Type B pancreatic cell (in vitro differentiated cells): ENCODE measurements around the gene C1orf87. TPM values are rescaled to one million over a fixed set of nuclear protein-coding genes. Genes with fewer than 3 reads are reported as not detected.

Experiments
- DNase-seq: peaks from one replicate; pipeline ENCODE4 v3.0.0; 2021; ENCODE audit warnings: mixed read lengths; ENCODE audit not compliant: unreplicated experiment; ENCODE audit errors: extremely low spot score
- H3K27ac Mint-ChIP-seq: 2 replicates; pipeline ENCODE4 v1.8.0; 2021; ENCODE audit warnings: mild to moderate bottlenecking, mixed read lengths
- H3K27me3 Mint-ChIP-seq: 2 replicates; pipeline ENCODE4 v1.8.0; 2021; ENCODE audit warnings: mixed read lengths
- H3K36me3 Mint-ChIP-seq: 2 replicates; pipeline ENCODE4 v1.8.0; 2021; ENCODE audit warnings: mixed read lengths
- H3K4me1 Mint-ChIP-seq: one replicate; pipeline ENCODE4 v1.8.0; 2021; ENCODE audit warnings: mixed read lengths; ENCODE audit not compliant: unreplicated experiment
- H3K4me3 Mint-ChIP-seq: 2 replicates; pipeline ENCODE4 v1.8.0; 2021; ENCODE audit warnings: mild to moderate bottlenecking, mixed read lengths
- H3K9me3 Mint-ChIP-seq: 2 replicates; pipeline ENCODE4 v1.8.0; 2021; ENCODE audit warnings: mixed read lengths
- CTCF ChIP-seq: fragments of 200-600 bp; sonication (generic); conservative IDR thresholded peaks from 2 replicates; pipeline ENCODE4 v1.5.0; 2021; ENCODE audit warnings: antibody characterized with exemption, mild to moderate bottlenecking
- total RNA-seq: library from RNA; stranded (reverse); gene quantifications from 2 replicates; pipeline ENCODE4 v1.2.1, GENCODE V29; 2021; ENCODE audit warnings: low replicate concordance

C1orf87 gene
- total RNA-seq, 1 donor from 2014 or later = not detected

GRCh38 chr1:59997479-59998115, 76.0 kb downstream of the C1orf87 start:
- H3K36me3 Mint-ChIP-seq = no peaks in the 10 kb centered on the region
- no peaks in the 10 kb centered on the region for H3K9me3 Mint-ChIP-seq
- H3K27me3 Mint-ChIP-seq = peaks cover 20% of the 10 kb centered on the region
- DNase-seq = no peak
- no peak overlapping the region for H3K27ac Mint-ChIP-seq
- H3K4me3 Mint-ChIP-seq = no peak overlapping the region
- TF ChIP-seq CTCF = no peak
- H3K4me1 Mint-ChIP-seq = peaks cover 18% of the 10 kb centered on the region

GRCh38 chr1:59994302-59995198, 79.0 kb downstream of the C1orf87 start:
- Mint-ChIP-seq H3K27me3 (peaks cover 20% of the 10 kb centered on the region), H3K36me3 (no peaks in the 10 kb centered on the region), H3K4me3 (peak overlapping the region; percentile 15), H3K27ac (peak overlapping the region; percentile 1), H3K9me3 (no peaks in the 10 kb centered on the region), H3K4me1 (peaks cover 22% of the 10 kb centered on the region)
- no peak for DNase-seq
- TF ChIP-seq CTCF = no peak

- no peak for TF ChIP-seq CTCF
- DNase-seq = no peak
- H3K27me3 Mint-ChIP-seq = peaks cover 12% of the 10 kb centered on the region
- H3K9me3 Mint-ChIP-seq = no peaks in the 10 kb centered on the region
- peaks cover 22% of the 10 kb centered on the region for H3K4me1 Mint-ChIP-seq
- H3K27ac Mint-ChIP-seq = no peak overlapping the region
- no peaks in the 10 kb centered on the region for H3K36me3 Mint-ChIP-seq
- no peak overlapping the region for H3K4me3 Mint-ChIP-seq
These were observed 81.3 kb downstream of the C1orf87 start for GRCh38 chr1:59992040-59992820.

GRCh38 chr1:59990470-59990869, 83.1 kb downstream of the C1orf87 start:
- Mint-ChIP-seq H3K27me3 (peaks cover 14% of the 10 kb centered on the region), H3K4me1 (peaks cover 22% of the 10 kb centered on the region), H3K36me3 (no peaks in the 10 kb centered on the region), H3K9me3 (no peaks in the 10 kb centered on the region), H3K4me3 (no peak overlapping the region), H3K27ac (no peak overlapping the region)
- DNase-seq = no peak
- no peak for TF ChIP-seq CTCF

- no peak overlapping the region for H3K27ac Mint-ChIP-seq
- H3K4me1 Mint-ChIP-seq = peaks cover 9% of the 10 kb centered on the region
- H3K36me3 Mint-ChIP-seq = no peaks in the 10 kb centered on the region
- peaks cover 18% of the 10 kb centered on the region for H3K27me3 Mint-ChIP-seq
- H3K9me3 Mint-ChIP-seq = no peaks in the 10 kb centered on the region
- TF ChIP-seq CTCF = no peak
- H3K4me3 Mint-ChIP-seq = no peak overlapping the region
- DNase-seq = no peak
These were observed 86.9 kb downstream of the C1orf87 start for GRCh38 chr1:59986516-59987310.
